Measurements from ENCODE around the gene YBX3.

The YBX3 gene

DNA sequence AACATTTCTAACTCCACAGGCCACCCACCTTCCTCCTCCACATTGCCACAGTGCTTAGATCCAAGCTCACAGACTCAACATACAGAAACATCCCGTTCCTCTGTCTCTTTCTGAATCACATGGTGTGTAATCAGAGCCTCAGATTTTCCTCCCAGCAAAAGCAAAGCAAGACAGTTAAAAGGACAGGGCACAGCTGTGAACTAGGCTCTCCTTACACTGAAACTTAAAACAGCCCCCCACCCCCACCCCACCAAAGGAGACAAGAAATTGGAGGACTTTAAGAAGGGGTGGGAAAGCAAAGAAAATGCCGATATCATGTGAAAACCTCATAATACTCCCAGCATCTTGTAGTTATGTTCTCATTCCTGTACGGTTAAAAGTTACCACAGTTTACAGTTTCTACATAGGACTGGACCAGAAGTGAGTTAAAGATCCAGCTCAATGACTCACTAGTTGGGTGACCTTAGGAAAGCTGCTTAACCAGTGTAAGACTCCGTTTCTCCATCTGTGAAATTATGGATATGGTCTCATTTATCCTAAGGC is 4.8 kb downstream of the YBX3 start:
- Histone ChIP-seq H4K20me1 (ENCODE audit: insufficient read depth, low read length) (0 out of 2 replicates have a peak, but pooled peaks cover 5% of the 10 kb centered on the region), H3K27ac (ENCODE audit: low read length) (no peak overlapping the region), H3F3A (ENCODE audit: insufficient read depth, low read length) (no peaks in the 10 kb centered on the region), H3K4me3 (ENCODE audit: low read length) (no peak overlapping the region), H3K4me1 (ENCODE audit: low read length) (peaks cover 16% of the 10 kb centered on the region), H3K9me2 (replicated peaks; ENCODE audit: insufficient read depth, low read length) (no peaks in the 10 kb centered on the region), H3K36me3 (replicated peaks; ENCODE audit: insufficient read depth, low read length) (peaks cover 6% of the 10 kb centered on the region; the same call in 1 of the 2 replicates), H3K9me3 (replicated peaks; ENCODE audit: insufficient read depth, low read length) (no peaks in the 10 kb centered on the region), H3K79me2 (ENCODE audit: low read length) (peaks cover 69% of the 10 kb centered on the region), H3K4me2 (ENCODE audit: low read depth, low read length) (no peak overlapping the region), H3K9ac (ENCODE audit: low read length) (no peak overlapping the region), H2AFZ (ENCODE audit: low read length) (no peak overlapping the region), H3K27me3 (replicated peaks; ENCODE audit: insufficient read depth, low read length) (no peaks in the 10 kb centered on the region)
- TF ChIP-seq EZH2 (optimal IDR thresholded peaks at IDR 0.05; ENCODE audit: low read depth, low read length), result no peak
- no peak for DNase-seq

DNA sequence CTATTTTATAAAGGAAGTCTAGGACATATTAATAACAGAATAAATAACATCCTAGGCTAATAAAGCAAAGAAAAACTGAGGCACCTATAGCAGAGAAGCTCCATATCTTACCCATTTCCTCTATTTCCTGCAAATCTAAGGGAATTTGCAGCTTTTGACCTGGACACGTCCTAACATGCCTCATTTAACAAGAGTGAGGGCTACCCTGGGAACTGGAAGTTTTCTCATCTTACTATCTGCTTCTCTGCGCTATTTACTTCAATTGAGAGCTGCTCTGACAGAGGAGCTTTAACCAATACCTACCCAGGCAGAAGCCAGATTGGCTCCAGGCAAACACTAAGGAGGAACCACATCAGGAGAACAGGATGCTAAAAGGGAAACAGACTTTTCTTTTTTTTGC is 5.7 kb downstream of the YBX3 start:
- no peak for DNase-seq
- no peak overlapping the region for H3K9ac ChIP-seq (ENCODE audit: low read length)
- H3K9me3 ChIP-seq (replicated peaks; ENCODE audit: insufficient read depth, low read length), result no peaks in the 10 kb centered on the region
- peaks cover 67% of the 10 kb centered on the region for H3K79me2 ChIP-seq (ENCODE audit: low read length)
- H3K4me2 ChIP-seq (ENCODE audit: low read depth, low read length), result no peak overlapping the region
- H3K9me2 ChIP-seq (replicated peaks; ENCODE audit: insufficient read depth, low read length), result no peaks in the 10 kb centered on the region
- H3K4me3 ChIP-seq (ENCODE audit: low read length), result no peak overlapping the region
- 0 out of 2 replicates have a peak, but pooled peaks cover 5% of the 10 kb centered on the region for H4K20me1 ChIP-seq (ENCODE audit: insufficient read depth, low read length)
- peaks cover 9% of the 10 kb centered on the region for H3K36me3 ChIP-seq (replicated peaks; ENCODE audit: insufficient read depth, low read length)
- no peaks in the 10 kb centered on the region for H3K27me3 ChIP-seq (replicated peaks; ENCODE audit: insufficient read depth, low read length)
- TF ChIP-seq EZH2 (optimal IDR thresholded peaks at IDR 0.05; ENCODE audit: low read depth, low read length) (no peak), EZH2phosphoT487 (IDR thresholded peaks at IDR 0.05; ENCODE audit: low read length) (no peak), CTCF (IDR thresholded peaks at IDR 0.05; ENCODE audit: low read length) (no peak)
- H3K4me1 ChIP-seq (ENCODE audit: low read length), result peaks cover 16% of the 10 kb centered on the region
- H3F3A ChIP-seq (ENCODE audit: insufficient read depth, low read length), result no peaks in the 10 kb centered on the region
- no peak overlapping the region for H2AFZ ChIP-seq (ENCODE audit: low read length)
- no peak overlapping the region for H3K27ac ChIP-seq (ENCODE audit: low read length)

- Histone ChIP-seq H3F3A (ENCODE audit: insufficient read depth, low read length) (no peaks in the 10 kb centered on the region), H3K9me2 (replicated peaks; ENCODE audit: insufficient read depth, low read length) (no peaks in the 10 kb centered on the region), H3K4me1 (ENCODE audit: low read length) (peaks cover 16% of the 10 kb centered on the region), H3K9me3 (replicated peaks; ENCODE audit: insufficient read depth, low read length) (no peaks in the 10 kb centered on the region), H3K79me2 (ENCODE audit: low read length) (peaks cover 62% of the 10 kb centered on the region), H3K27me3 (replicated peaks; ENCODE audit: insufficient read depth, low read length) (no peaks in the 10 kb centered on the region), H3K4me3 (ENCODE audit: low read length) (no peak overlapping the region), H3K27ac (ENCODE audit: low read length) (no peak overlapping the region), H2AFZ (ENCODE audit: low read length) (no peak overlapping the region), H3K4me2 (ENCODE audit: low read depth, low read length) (no peak overlapping the region), H3K9ac (ENCODE audit: low read length) (no peak overlapping the region), H3K36me3 (replicated peaks; ENCODE audit: insufficient read depth, low read length) (peaks cover 10% of the 10 kb centered on the region), H4K20me1 (ENCODE audit: insufficient read depth, low read length) (0 out of 2 replicates have a peak, but pooled peaks cover 5% of the 10 kb centered on the region)
- TF ChIP-seq EZH2 (optimal IDR thresholded peaks at IDR 0.05; ENCODE audit: low read depth, low read length), result no peak
- TF ChIP-seq EZH2phosphoT487 (IDR thresholded peaks at IDR 0.05; ENCODE audit: low read length), result no peak
- TF ChIP-seq CTCF (IDR thresholded peaks at IDR 0.05; ENCODE audit: low read length), result no peak
- DNase-seq, result no peak
These were observed 6.3 kb downstream of the YBX3 start for GRCh38 chr12:10716704-10717315.

DNA sequence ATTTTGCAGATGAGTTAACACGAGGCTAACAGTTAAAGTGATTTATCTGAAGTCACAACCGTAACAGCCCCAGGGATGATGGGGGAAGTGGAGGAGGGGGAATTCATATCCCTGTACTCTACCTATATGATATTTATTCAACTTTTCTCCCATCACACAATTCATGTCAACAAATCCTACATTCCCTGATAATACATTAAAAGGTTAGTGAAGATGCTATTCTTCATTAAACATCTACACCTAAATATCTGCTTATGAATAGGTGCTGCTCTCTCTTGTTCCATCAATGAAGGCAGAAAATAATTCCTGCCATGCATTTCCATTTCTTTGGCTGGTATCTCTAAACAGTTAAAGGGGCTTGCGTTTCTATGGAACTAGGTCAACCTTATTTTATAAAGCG is 6.8 kb downstream of the YBX3 start:
- TF ChIP-seq EZH2phosphoT487 (IDR thresholded peaks at IDR 0.05; ENCODE audit: low read length) (no peak), CTCF (IDR thresholded peaks at IDR 0.05; ENCODE audit: low read length) (no peak), EZH2 (optimal IDR thresholded peaks at IDR 0.05; ENCODE audit: low read depth, low read length) (no peak)
- H3K27ac ChIP-seq (ENCODE audit: low read length), result no peak overlapping the region

More for the DNA sequence above, 6.8 kb downstream of the YBX3 start:
- H3F3A ChIP-seq (ENCODE audit: insufficient read depth, low read length), result no peaks in the 10 kb centered on the region
- peaks cover 16% of the 10 kb centered on the region for H3K4me1 ChIP-seq (ENCODE audit: low read length)
- no peak overlapping the region for H3K4me3 ChIP-seq (ENCODE audit: low read length)
- H2AFZ ChIP-seq (ENCODE audit: low read length), result no peak overlapping the region
- H3K27me3 ChIP-seq (replicated peaks; ENCODE audit: insufficient read depth, low read length), result no peaks in the 10 kb centered on the region
- no peak overlapping the region for H3K4me2 ChIP-seq (ENCODE audit: low read depth, low read length)
- no peak for DNase-seq
- peaks cover 10% of the 10 kb centered on the region for H3K36me3 ChIP-seq (replicated peaks; ENCODE audit: insufficient read depth, low read length)
- peaks cover 60% of the 10 kb centered on the region for H3K79me2 ChIP-seq (ENCODE audit: low read length)
- H3K9ac ChIP-seq (ENCODE audit: low read length), result no peak overlapping the region
- H3K9me2 ChIP-seq (replicated peaks; ENCODE audit: insufficient read depth, low read length), result no peaks in the 10 kb centered on the region
- 0 out of 2 replicates have a peak, but pooled peaks cover 5% of the 10 kb centered on the region for H4K20me1 ChIP-seq (ENCODE audit: insufficient read depth, low read length)
- H3K9me3 ChIP-seq (replicated peaks; ENCODE audit: insufficient read depth, low read length), result no peaks in the 10 kb centered on the region
